Psoas muscle (tissue), 8 donors: ENCODE measurements around the gene SPRED1. TPM values are rescaled to one million over a fixed set of nuclear protein-coding genes. Genes with fewer than 3 reads are reported as not detected.
"Not testable (repeated sequence)": the region's sequence is repeated elsewhere in the genome, so short reads cannot be mapped to it uniquely, and the experiment has no call there.

Experiments
- ATAC-seq, 4 donors: fragments of 200-7000 bp; cut with Tn5 transposase; one replicate each; pipeline ENCODE4 v1.9.1; 2020; ENCODE audit warnings: moderate library complexity in 3 of 4, mild to moderate bottlenecking in 2 of 4
- DNase-seq, 2 donors: peaks; one replicate each; pipeline ENCODE4 v3.0.0-alpha.2; 2020
- H3K27ac ChIP-seq: fragments of 200-600 bp; one replicate; pipeline ENCODE4 v1.8.0; 2022
- H3K27me3 ChIP-seq, 3 donors: fragments of 200-600 bp in 1 of 3; one replicate each; pipeline versions ENCODE4 v1.6.1 to v1.8.0; 2013 to 2022; ENCODE audit warnings: low read length in 2 of 3, mild to moderate bottlenecking in 2 of 3, moderate library complexity in 1 of 3; ENCODE audit not compliant: insufficient read depth in 3 of 3
- H3K36me3 ChIP-seq, 2 donors: fragments of 200-600 bp in 1 of 2; one replicate each; pipeline versions ENCODE4 v1.6.1 to v1.8.0; 2013 to 2022; ENCODE audit warnings: low read depth in 1 of 2, mild to moderate bottlenecking in 1 of 2, moderate library complexity in 1 of 2; ENCODE audit not compliant: insufficient read depth in 1 of 2
- H3K4me1 ChIP-seq: fragments of 200-600 bp; one replicate; pipeline ENCODE4 v1.8.0; 2022
- H3K4me3 ChIP-seq: fragments of 200-600 bp; one replicate; pipeline ENCODE4 v1.8.0; 2022; ENCODE audit warnings: mild to moderate bottlenecking
- H3K9me3 ChIP-seq: fragments of 200-600 bp; one replicate; pipeline ENCODE4 v1.8.0; 2022
- CTCF ChIP-seq: fragments of 200-600 bp; IDR thresholded peaks from one replicate; pipeline ENCODE4 v1.8.0; 2022; ENCODE audit warnings: antibody characterized with exemption
- WGBS, 3 donors: extraction: QIAGEN DNeasy Blood & Tissue Kit; methylation state at CpG; one replicate each; pipeline versions ENCODE4 v1.1.6 to v1.1.7; 2013; 5-methylcytosine and 5-hydroxymethylcytosine counted together
- intact Hi-C, 2 donors: fragments of 100-400 bp; cut with DNase I; formaldehyde crosslinking; loops; one replicate each; pipeline versions ENCODE4 v1.11.0 to v1.14.2; 2022
- polyA plus RNA-seq, 3 donors: library from polyadenylated mRNA; stranded (reverse); fragments of 200-250 nt; gene quantifications; one replicate each; pipeline ENCODE4 v1.2.3, GENCODE V29; 2013
- total RNA-seq, 4 donors: library from RNA; stranded (reverse); fragmentation: NEBNext Ultra II Directional in 2 of 4; extraction: Animal tissue kit (Norgen Biotek cat#: 25700) in 2 of 4; gene quantifications; one replicate each; pipeline versions ENCODE4 v1.2.1 to v1.2.4, GENCODE V29; 2021 to 2023
- donor health status: healthy with polysubstance abuse.
- donor health status: DM: no; HTN: no; CAD: no; lungs with moderate emphysema.
- donor health status: Bipolar disorder and iron deficiency.
- donor health status: healthy.
- donor health status: DM: yes; HTN: yes; CAD: no.
- donor health status: DM: no; HTN: no; CAD: no.
- donor health status: DM: no; HTN: no; CAD: no.
- donor health status: DM: yes; HTN: yes; CAD: no.

SPRED1 gene
- total and polyA plus RNA-seq, 7 donors = 0.98 to 7.1 (median 4.2) TPM

- ATAC-seq = no peak
- no peak overlapping the region for H3K27ac ChIP-seq
- TF ChIP-seq CTCF = no peak
These were observed 24.7 kb upstream of the SPRED1 start for GRCh38 chr15:38227941-38228340.

GRCh38 chr15:38228618-38229017, 24.0 kb upstream of the SPRED1 start:
- no peak overlapping the region for H3K27ac ChIP-seq
- no peaks in the 10 kb centered on the region for H3K4me1 ChIP-seq
- H3K27me3 ChIP-seq = no peaks in the 10 kb centered on the region
- ATAC-seq = no peak
- 55 to 85% (median 67%) methylated on average over 1 of the region's 1 CpG for WGBS, 3 donors
- intact Hi-C loops = loop anchor here in 1 of 2 donors (10.0 kb wide), 1 partner anchor 56 kb away; no protein-coding TSS in a partner anchor
- no peak overlapping the region for H3K4me3 ChIP-seq
- H3K9me3 ChIP-seq = no peaks in the 10 kb centered on the region
- no peak for DNase-seq
- no peak for TF ChIP-seq CTCF
- H3K36me3 ChIP-seq = no peaks in the 10 kb centered on the region

More at GRCh38 chr15:38227941-38228340, 24.7 kb upstream of the SPRED1 start:
- intact Hi-C loops = loop anchor here in 1 of 2 donors (10.0 kb wide), 1 partner anchor 57 kb away; no protein-coding TSS in a partner anchor
- no peak overlapping the region for H3K4me3 ChIP-seq
- H3K9me3 ChIP-seq = no peaks in the 10 kb centered on the region
- H3K4me1 ChIP-seq = no peaks in the 10 kb centered on the region
- DNase-seq = no peak
- no peaks in the 10 kb centered on the region for H3K36me3 ChIP-seq
- no peaks in the 10 kb centered on the region for H3K27me3 ChIP-seq

GRCh38 chr15:38229705-38230310, 22.8 kb upstream of the SPRED1 start:
- ATAC-seq (no peak), DNase-seq (no peak)
- 86 to 90% (median 88%) methylated on average over 3 of the region's 3 CpGs for WGBS, 3 donors
- Histone ChIP-seq H3K27me3 (no peaks in the 10 kb centered on the region), H3K9me3 (no peaks in the 10 kb centered on the region), H3K4me3 (no peak overlapping the region), H3K36me3 (no peaks in the 10 kb centered on the region), H3K27ac (no peak overlapping the region), H3K4me1 (no peaks in the 10 kb centered on the region)
- intact Hi-C loops = loop anchor here in 1 of 2 donors (10.0 kb wide), 1 partner anchor 55 kb away; no protein-coding TSS in a partner anchor
- TF ChIP-seq CTCF = no peak

GRCh38 chr15:38231436-38231835, 21.2 kb upstream of the SPRED1 start:
- ATAC-seq (no peak), DNase-seq (no peak)
- 93 to 94% (median 93%) methylated on average over 5 of the region's 5 CpGs for WGBS, 3 donors
- Histone ChIP-seq H3K27me3 (no peaks in the 10 kb centered on the region), H3K36me3 (no peaks in the 10 kb centered on the region), H3K27ac (no peak overlapping the region), H3K4me3 (no peak overlapping the region), H3K4me1 (no peaks in the 10 kb centered on the region), H3K9me3 (no peaks in the 10 kb centered on the region)
- no peak for TF ChIP-seq CTCF
- intact Hi-C loops = no loop called here

- WGBS, 3 donors = 93 to 97% (median 96%) methylated on average over 9 of the region's 9 CpGs
- DNase-seq, H3K36me3 ChIP-seq, H3K4me3 ChIP-seq, H3K27me3 ChIP-seq, H3K9me3 ChIP-seq, ATAC-seq, H3K4me1 ChIP-seq, intact Hi-C loops, H3K27ac ChIP-seq: not testable (repeated sequence)
These were observed 15.6 kb upstream of the SPRED1 start for GRCh38 chr15:38237021-38237420.
